HL-60 (cell line): Measurements from ENCODE around the gene INSRR.

Source experiments
- DNase-seq, 2 experiments: peaks; one replicate each; pipeline ENCODE4 v3.0.0-alpha.2; 2010 to 2020; ENCODE audit warnings: low read depth in 1 of 2, low spot score in 1 of 2
- H3K27ac ChIP-seq: fragments of 250-450 bp; sonication (Bioruptor Pico); replicated peaks from 2 replicates; pipeline ENCODE4 v1.5.1; 2020; ENCODE audit warnings: mild to moderate bottlenecking, moderate library complexity
- H3K27me3 ChIP-seq: fragments of 250-450 bp; sonication (Bioruptor Pico); 2 replicates; pipeline ENCODE4 v1.5.1; 2021; ENCODE audit warnings: mild to moderate bottlenecking, moderate library complexity; ENCODE audit not compliant: insufficient read depth, poor library complexity, severe bottlenecking
- H3K4me3 ChIP-seq: replicated peaks from 2 replicates; pipeline ENCODE4 v1.5.1; 2011; ENCODE audit warnings: mild to moderate bottlenecking, control low read depth, low read length; ENCODE audit not compliant: insufficient read depth
- CTCF ChIP-seq: IDR thresholded peaks from one replicate; pipeline ENCODE4 v1.5.1; 2011; ENCODE audit warnings: low read length, control low read depth, inconsistent platforms; ENCODE audit not compliant: insufficient read depth
- GABPA ChIP-seq: IDR thresholded peaks from 2 replicates; pipeline ENCODE4 v1.6.1; 2012; ENCODE audit warnings: low read depth
- POLR2AphosphoS5 ChIP-seq: IDR thresholded peaks from 2 replicates; pipeline ENCODE4 v1.6.1; 2012; ENCODE audit warnings: low read depth
- SPI1 ChIP-seq: IDR thresholded peaks from 2 replicates; pipeline ENCODE4 v1.6.1; 2012; ENCODE audit warnings: low read depth, mild to moderate bottlenecking, borderline replicate concordance
- TF ChIP-seq, protein P1 (sequence below): IDR thresholded peaks from 2 replicates; pipeline ENCODE4 v1.6.1; 2012; ENCODE audit warnings: low read depth; ENCODE audit not compliant: insufficient replicate concordance

The INSRR gene

GRCh38 chr1:156815307-156815826 lies 43.5 kb downstream of the INSRR start:
- no peak overlapping the region for H3K27ac ChIP-seq
- no peak for TF ChIP-seq GABPA
- TF ChIP-seq, protein P1, sequence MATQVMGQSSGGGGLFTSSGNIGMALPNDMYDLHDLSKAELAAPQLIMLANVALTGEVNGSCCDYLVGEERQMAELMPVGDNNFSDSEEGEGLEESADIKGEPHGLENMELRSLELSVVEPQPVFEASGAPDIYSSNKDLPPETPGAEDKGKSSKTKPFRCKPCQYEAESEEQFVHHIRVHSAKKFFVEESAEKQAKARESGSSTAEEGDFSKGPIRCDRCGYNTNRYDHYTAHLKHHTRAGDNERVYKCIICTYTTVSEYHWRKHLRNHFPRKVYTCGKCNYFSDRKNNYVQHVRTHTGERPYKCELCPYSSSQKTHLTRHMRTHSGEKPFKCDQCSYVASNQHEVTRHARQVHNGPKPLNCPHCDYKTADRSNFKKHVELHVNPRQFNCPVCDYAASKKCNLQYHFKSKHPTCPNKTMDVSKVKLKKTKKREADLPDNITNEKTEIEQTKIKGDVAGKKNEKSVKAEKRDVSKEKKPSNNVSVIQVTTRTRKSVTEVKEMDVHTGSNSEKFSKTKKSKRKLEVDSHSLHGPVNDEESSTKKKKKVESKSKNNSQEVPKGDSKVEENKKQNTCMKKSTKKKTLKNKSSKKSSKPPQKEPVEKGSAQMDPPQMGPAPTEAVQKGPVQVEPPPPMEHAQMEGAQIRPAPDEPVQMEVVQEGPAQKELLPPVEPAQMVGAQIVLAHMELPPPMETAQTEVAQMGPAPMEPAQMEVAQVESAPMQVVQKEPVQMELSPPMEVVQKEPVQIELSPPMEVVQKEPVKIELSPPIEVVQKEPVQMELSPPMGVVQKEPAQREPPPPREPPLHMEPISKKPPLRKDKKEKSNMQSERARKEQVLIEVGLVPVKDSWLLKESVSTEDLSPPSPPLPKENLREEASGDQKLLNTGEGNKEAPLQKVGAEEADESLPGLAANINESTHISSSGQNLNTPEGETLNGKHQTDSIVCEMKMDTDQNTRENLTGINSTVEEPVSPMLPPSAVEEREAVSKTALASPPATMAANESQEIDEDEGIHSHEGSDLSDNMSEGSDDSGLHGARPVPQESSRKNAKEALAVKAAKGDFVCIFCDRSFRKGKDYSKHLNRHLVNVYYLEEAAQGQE: no peak
- no peak for TF ChIP-seq CTCF
- TF ChIP-seq SPI1: no peak
- no peak for TF ChIP-seq POLR2AphosphoS5
- no peak overlapping the region for H3K4me3 ChIP-seq
- peaks cover 3% of the 10 kb centered on the region for H3K27me3 ChIP-seq
- DNase-seq: no peak

DNA sequence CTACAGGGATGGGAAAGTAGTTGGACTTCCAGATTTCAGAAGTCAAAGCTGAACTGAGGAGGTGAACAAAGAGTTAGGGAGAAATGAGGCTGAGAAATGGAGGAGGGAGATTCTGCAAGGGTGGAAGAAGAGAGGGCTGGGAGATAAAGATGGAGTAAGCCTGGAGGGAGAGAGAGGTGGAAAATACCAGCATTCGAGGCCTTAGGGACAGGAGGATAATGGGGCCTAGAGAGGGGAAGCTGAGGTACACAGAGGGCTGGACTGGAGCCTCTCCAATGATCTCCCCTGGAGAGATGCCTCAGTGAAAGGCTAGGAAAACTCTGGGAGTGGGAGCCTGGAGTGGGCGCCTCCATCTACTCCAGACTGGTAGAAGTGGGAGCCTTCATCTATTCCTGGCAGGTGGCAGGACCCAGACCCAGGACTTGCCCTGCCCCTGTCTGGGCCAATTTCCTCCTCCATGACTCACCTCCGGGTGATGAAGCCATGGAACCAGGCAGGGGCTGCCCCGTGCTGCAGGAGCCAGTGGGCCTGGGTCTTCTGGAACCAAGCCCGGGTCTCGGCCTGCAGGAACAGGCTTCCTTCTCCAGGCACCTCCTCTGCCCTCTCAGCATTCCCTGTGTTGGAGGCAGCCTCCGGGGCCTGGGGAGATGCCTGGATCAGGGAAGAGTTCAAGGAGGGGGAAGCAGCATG lies 44.2 kb downstream of the INSRR start:
- TF ChIP-seq GABPA (no peak), CTCF (no peak), POLR2AphosphoS5 (no peak), SPI1 (no peak)
- TF ChIP-seq, protein P1: no peak
- H3K27ac ChIP-seq: no peak overlapping the region
- no peak for DNase-seq
- H3K4me3 ChIP-seq: no peak overlapping the region
- peaks cover 3% of the 10 kb centered on the region for H3K27me3 ChIP-seq

DNA sequence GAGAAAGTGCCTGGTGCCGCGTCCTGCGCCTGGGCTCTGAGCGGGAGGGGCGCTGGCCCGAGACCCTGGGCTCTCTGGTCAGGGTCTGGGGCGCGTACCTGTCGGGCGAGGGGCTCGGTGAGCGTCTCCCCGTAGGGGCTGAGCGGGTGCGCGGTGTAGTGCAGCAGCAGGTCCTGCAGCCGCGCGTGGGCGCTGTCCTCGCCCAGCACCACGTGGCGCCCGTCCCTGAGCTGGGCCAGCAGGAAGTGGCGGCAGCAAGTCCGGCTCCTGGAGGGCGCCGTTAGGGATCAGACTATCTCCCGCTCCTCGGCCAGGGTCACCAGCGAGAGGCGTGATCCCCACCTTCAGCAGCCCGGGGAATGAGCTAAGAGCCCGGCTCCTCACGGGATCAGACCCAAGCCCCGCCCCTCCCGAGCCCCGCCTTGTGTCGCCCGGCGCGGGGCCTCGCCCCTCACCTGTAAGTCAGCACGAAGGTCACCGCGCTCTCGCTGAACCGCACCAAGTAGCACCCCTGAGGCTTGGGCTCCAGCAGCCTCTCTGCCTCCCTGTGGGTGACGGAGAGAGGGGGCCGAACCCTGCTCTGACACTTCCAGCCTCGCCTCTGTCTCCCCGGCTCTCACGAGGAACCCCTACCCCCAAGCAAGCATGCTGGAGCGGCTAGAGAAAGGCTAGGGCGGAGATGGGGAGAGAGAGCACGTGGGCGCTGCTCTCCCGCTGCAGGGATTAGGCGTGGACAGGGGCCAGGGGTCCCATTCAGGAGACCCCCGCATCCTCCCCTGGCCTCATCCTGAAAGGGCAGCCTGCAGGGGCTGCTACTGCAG lies 45.0 kb downstream of the INSRR start:
- Histone ChIP-seq H3K4me3 (peak overlapping the region; percentile 38), H3K27me3 (peaks cover 3% of the 10 kb centered on the region), H3K27ac (no peak overlapping the region)
- TF ChIP-seq SPI1 (peak; percentile 13; the same call in 1 of the 2 replicates), GABPA (no peak), CTCF (peak; percentile 43), POLR2AphosphoS5 (peak; percentile 46; the same call in 1 of the 2 replicates)
- TF ChIP-seq, protein P1: no peak
- peak; percentile 41 to 63 for DNase-seq
